Measurements from ENCODE around the gene IKZF2. TPM values are rescaled to one million over a fixed set of nuclear protein-coding genes. Genes with fewer than 3 reads are reported as not detected.

The IKZF2 gene
- total and polyA plus RNA-seq, 2 donors (not counting 3 experiments of a cell fraction or from before 2014, with no cell fraction given): 0.08 to 0.46 TPM

DNA sequence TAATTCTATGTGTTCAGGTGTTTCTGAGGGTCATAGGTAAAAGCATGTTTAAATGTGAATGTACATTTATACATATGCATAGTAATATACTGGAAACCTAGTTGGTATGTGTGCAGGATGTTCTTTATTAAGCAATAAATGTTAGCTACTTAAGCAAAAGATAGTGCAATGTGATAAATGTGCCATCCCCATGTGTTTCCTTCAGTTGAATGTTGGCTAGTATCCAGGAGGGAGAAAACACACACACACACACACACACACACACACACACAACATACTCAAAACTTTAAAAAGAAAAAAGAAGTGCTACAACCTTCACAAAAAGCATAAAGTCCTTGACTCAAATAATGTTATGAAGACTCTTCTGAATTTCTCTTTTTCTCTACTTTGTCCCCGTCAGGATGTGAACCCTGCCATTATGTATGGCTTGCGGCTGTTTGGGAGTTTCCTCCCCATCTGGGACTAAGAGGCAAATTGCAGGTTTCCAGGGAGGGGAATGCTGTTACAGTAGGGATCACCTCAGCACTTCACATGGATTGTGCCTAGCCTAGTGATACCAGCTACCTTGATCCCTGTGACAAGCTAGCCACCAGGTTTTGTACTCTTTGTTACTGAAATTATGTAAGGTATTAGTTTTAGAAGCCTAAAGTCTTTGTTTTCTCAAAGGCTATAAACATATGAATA, 82.6 kb downstream of the IKZF2 start:
- no peak overlapping the region for H3K4me2 ChIP-seq (ENCODE audit: insufficient read depth, low read length)
- no peaks in the 10 kb centered on the region for H3K27me3 ChIP-seq (ENCODE audit: control insufficient read depth in 2 of 2, insufficient read depth in 2 of 2, low read length in 2 of 2)
- no peak for FAIRE-seq
- H3K4me3 ChIP-seq (replicated peaks in 1 of 3; ENCODE audit: insufficient read depth in 1 of 3, low read depth in 1 of 3, low read length in 3 of 3): no peak overlapping the region
- no peaks in the 10 kb centered on the region for H3K9me3 ChIP-seq (replicated peaks; ENCODE audit: control insufficient read depth, insufficient read depth, low read length)
- DNase-seq (ENCODE audit: low read depth, low spot score): no peak
- no peaks in the 10 kb centered on the region for H3K9me1 ChIP-seq (replicated peaks; ENCODE audit: control insufficient read depth, extremely low read depth, insufficient read depth, low read length)
- H3K36me3 ChIP-seq (ENCODE audit: control insufficient read depth in 2 of 2, extremely low read depth in 1 of 2, insufficient read depth in 2 of 2, low read length in 2 of 2): no peaks in the 10 kb centered on the region
- no peak for TF ChIP-seq POLR2A (IDR thresholded peaks at IDR 0.05; ENCODE audit: low read depth, low read length)
- TF ChIP-seq, protein P1, sequence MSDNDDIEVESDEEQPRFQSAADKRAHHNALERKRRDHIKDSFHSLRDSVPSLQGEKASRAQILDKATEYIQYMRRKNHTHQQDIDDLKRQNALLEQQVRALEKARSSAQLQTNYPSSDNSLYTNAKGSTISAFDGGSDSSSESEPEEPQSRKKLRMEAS (IDR thresholded peaks at IDR 0.05; ENCODE audit: insufficient read depth, insufficient read length): no peak
- TF ChIP-seq, protein P2, sequence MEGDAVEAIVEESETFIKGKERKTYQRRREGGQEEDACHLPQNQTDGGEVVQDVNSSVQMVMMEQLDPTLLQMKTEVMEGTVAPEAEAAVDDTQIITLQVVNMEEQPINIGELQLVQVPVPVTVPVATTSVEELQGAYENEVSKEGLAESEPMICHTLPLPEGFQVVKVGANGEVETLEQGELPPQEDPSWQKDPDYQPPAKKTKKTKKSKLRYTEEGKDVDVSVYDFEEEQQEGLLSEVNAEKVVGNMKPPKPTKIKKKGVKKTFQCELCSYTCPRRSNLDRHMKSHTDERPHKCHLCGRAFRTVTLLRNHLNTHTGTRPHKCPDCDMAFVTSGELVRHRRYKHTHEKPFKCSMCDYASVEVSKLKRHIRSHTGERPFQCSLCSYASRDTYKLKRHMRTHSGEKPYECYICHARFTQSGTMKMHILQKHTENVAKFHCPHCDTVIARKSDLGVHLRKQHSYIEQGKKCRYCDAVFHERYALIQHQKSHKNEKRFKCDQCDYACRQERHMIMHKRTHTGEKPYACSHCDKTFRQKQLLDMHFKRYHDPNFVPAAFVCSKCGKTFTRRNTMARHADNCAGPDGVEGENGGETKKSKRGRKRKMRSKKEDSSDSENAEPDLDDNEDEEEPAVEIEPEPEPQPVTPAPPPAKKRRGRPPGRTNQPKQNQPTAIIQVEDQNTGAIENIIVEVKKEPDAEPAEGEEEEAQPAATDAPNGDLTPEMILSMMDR (IDR thresholded peaks at IDR 0.05; ENCODE audit: extremely low read depth in 1 of 2, insufficient read depth in 1 of 2, low read depth in 1 of 2, low read length in 2 of 2): no peak
- TF ChIP-seq EZH2 (IDR thresholded peaks at IDR 0.05; ENCODE audit: borderline replicate concordance, low read depth, low read length, severe bottlenecking): no peak
- no peak for TF ChIP-seq JUN (IDR thresholded peaks at IDR 0.05; ENCODE audit: borderline replicate concordance, insufficient read depth, insufficient read length, low read depth)
- no peak for TF ChIP-seq MYC (IDR thresholded peaks at IDR 0.05; ENCODE audit: low read depth, low read length)
- no peak for TF ChIP-seq GATA2 (IDR thresholded peaks at IDR 0.05; ENCODE audit: insufficient read depth, insufficient read length, low read depth, low read length)
- no peak for TF ChIP-seq FOS (IDR thresholded peaks at IDR 0.05; ENCODE audit: borderline replicate concordance, insufficient read depth, low read length)
- no peak for TF ChIP-seq POLR2AphosphoS5 (IDR thresholded peaks at IDR 0.05; ENCODE audit: insufficient read depth, low read depth, low read length)
- dilution Hi-C loops (cut with MboI; ENCODE audit: extremely low pct_ligation_motif_present, low sequenced_read_pairs): no loop called here
- intact Hi-C loops (cut with micrococcal nuclease): no loop called here
- POLR2A ChIA-PET: no interaction called here
- no TSS peak for BruUV-seq (replicated peaks)
- no peak overlapping the region for H3K9ac ChIP-seq (replicated peaks; ENCODE audit: extremely low read depth, insufficient read depth, low read length)
- H3K79me2 ChIP-seq (ENCODE audit: control insufficient read depth, insufficient read depth, low read length): no peaks in the 10 kb centered on the region
- H2AFZ ChIP-seq (ENCODE audit: low read depth, low read length): no peak overlapping the region
- no peaks in the 10 kb centered on the region for H3K4me1 ChIP-seq (ENCODE audit: control insufficient read depth, extremely low read depth, insufficient read depth, low read length)
- CTCF ChIA-PET: no interaction called here
- H3K27ac ChIP-seq (ENCODE audit: insufficient read depth, low read depth, low read length): no peak overlapping the region
- no peaks in the 10 kb centered on the region for H4K20me1 ChIP-seq (replicated peaks; ENCODE audit: control insufficient read depth, extremely low read depth, insufficient read depth, low read length)

All from endothelial cell of umbilical vein (primary cell).